GM23338 (cell line): ENCODE measurements around the gene SMIM43. TPM values are rescaled to one million over a fixed set of nuclear protein-coding genes. Genes with fewer than 3 reads are reported as not detected.

Experiments used
- ATAC-seq: fragments of 200-7000 bp; cut with Tn5 transposase; 3 replicates; pipeline ENCODE4 v1.9.1; 2020
- DNase-seq: peaks from one replicate; pipeline ENCODE4 v3.0.0-alpha.2; 2015; ENCODE audit warnings: low spot score
- H2AFZ ChIP-seq: fragments of 200-600 bp; sonication (generic); 2 replicates; pipeline ENCODE4 v1.8.0; 2016; ENCODE audit warnings: antibody characterized with exemption, mild to moderate bottlenecking, moderate library complexity
- H3F3A ChIP-seq: fragments of 200-600 bp; sonication (generic); replicated peaks from 2 replicates; pipeline ENCODE4 v1.8.0; 2017; ENCODE audit warnings: antibody characterized with exemption, mixed run types, low read depth
- H3K27ac ChIP-seq: fragments of 200-600 bp; sonication (generic); 2 replicates; pipeline ENCODE4 v1.6.1; 2016; ENCODE audit warnings: low read depth
- H3K27me3 ChIP-seq: fragments of 200-600 bp; sonication (generic); 2 replicates; pipeline ENCODE4 v1.8.0; 2016; ENCODE audit warnings: mild to moderate bottlenecking, mixed run types, moderate library complexity; ENCODE audit not compliant: insufficient read depth
- H3K36me3 ChIP-seq: fragments of 200-600 bp; sonication (generic); 2 replicates; pipeline ENCODE4 v1.8.0; 2016; ENCODE audit warnings: mild to moderate bottlenecking; ENCODE audit not compliant: insufficient read depth
- H3K4me1 ChIP-seq: fragments of 200-600 bp; sonication (generic); 2 replicates; pipeline ENCODE4 v1.8.0; 2016; ENCODE audit warnings: mild to moderate bottlenecking, moderate library complexity; ENCODE audit not compliant: insufficient read depth
- H3K4me2 ChIP-seq: fragments of 200-600 bp; sonication (generic); 2 replicates; pipeline ENCODE4 v1.7.1; 2017; ENCODE audit warnings: mixed run types
- H3K4me3 ChIP-seq: fragments of 200-600 bp; sonication (generic); 2 replicates; pipeline ENCODE4 v1.6.1; 2016; ENCODE audit warnings: mixed run types
- H3K79me2 ChIP-seq: fragments of 200-600 bp; sonication (generic); replicated peaks from 2 replicates; pipeline ENCODE4 v1.8.0; 2017; ENCODE audit warnings: mild to moderate bottlenecking; ENCODE audit not compliant: insufficient read depth
- H3K9me2 ChIP-seq: fragments of 200-600 bp; sonication (generic); 2 replicates; pipeline ENCODE4 v1.8.0; 2017; ENCODE audit not compliant: insufficient read depth
- H4K20me1 ChIP-seq: fragments of 200-600 bp; sonication (generic); replicated peaks from 2 replicates; pipeline ENCODE4 v1.8.0; 2017; ENCODE audit warnings: mild to moderate bottlenecking; ENCODE audit not compliant: insufficient read depth
- H3K27ac Mint-ChIP-seq: 2 replicates; pipeline ENCODE4 v1.8.0; 2020; ENCODE audit warnings: inconsistent platforms, mild to moderate bottlenecking, moderate library complexity, mixed read lengths
- H3K27me3 Mint-ChIP-seq: 3 replicates; pipeline ENCODE4 v1.8.0; 2022; ENCODE audit warnings: low read depth, mild to moderate bottlenecking, moderate library complexity, mixed read lengths, inconsistent platforms; ENCODE audit not compliant: insufficient read depth, poor library complexity
- H3K36me3 Mint-ChIP-seq: 3 replicates; pipeline ENCODE4 v1.8.0; 2021; ENCODE audit warnings: low read depth, mild to moderate bottlenecking, inconsistent platforms, moderate library complexity, mixed read lengths
- H3K4me1 Mint-ChIP-seq: 3 replicates; pipeline ENCODE4 v1.8.0; 2020; ENCODE audit warnings: mild to moderate bottlenecking, inconsistent platforms, mixed read lengths
- H3K4me3 Mint-ChIP-seq: 3 replicates; pipeline ENCODE4 v1.8.0; 2021; ENCODE audit warnings: moderate library complexity, mild to moderate bottlenecking, inconsistent platforms, mixed read lengths
- H3K9me3 Mint-ChIP-seq: 3 replicates; pipeline ENCODE4 v1.8.0; 2020; ENCODE audit warnings: moderate library complexity, mild to moderate bottlenecking, inconsistent platforms, mixed read lengths
- JUNB ChIP-seq: IDR thresholded peaks from one replicate; pipeline ENCODE4 v1.6.1; 2016; ENCODE audit warnings: antibody characterized with exemption; ENCODE audit not compliant: unreplicated experiment
- STAT1 ChIP-seq: IDR thresholded peaks from one replicate; pipeline ENCODE4 v1.6.1; 2016; ENCODE audit warnings: antibody characterized with exemption; ENCODE audit not compliant: unreplicated experiment
- polyA plus RNA-seq: library from polyadenylated mRNA; unstranded; fragments of >200 nt; fragmentation: Nextera tagmentation; extraction: Ambion mirVana; gene quantifications from 2 replicates; pipeline ENCODE4 v1.2.1, GENCODE V29; 2016
- total RNA-seq: library from RNA; depleted of rRNA; stranded (reverse); fragments of >200 nt; shearing (Covaris generic); gene quantifications from 2 replicates; pipeline ENCODE4 v1.2.3, GENCODE V29; 2014
- TF ChIP-seq, protein P1 (sequence below): IDR thresholded peaks from 2 replicates; pipeline ENCODE4 v1.6.1; 2016; ENCODE audit warnings: antibody characterized with exemption
- TF ChIP-seq, protein P2 (sequence below): fragments of 250-450 bp; sonication (Bioruptor Pico); IDR thresholded peaks from 2 replicates; pipeline ENCODE4 v1.5.0; 2020; ENCODE audit warnings: mild to moderate bottlenecking, moderate library complexity
- TF ChIP-seq, protein P3 (sequence below): IDR thresholded peaks from one replicate; pipeline ENCODE4 v1.6.1; 2018; ENCODE audit warnings: antibody characterized with exemption; ENCODE audit not compliant: unreplicated experiment

Gene SMIM43
- total and polyA plus RNA-seq, 2 experiments from 2014 or later, result 0.26 to 0.56 TPM

DNA sequence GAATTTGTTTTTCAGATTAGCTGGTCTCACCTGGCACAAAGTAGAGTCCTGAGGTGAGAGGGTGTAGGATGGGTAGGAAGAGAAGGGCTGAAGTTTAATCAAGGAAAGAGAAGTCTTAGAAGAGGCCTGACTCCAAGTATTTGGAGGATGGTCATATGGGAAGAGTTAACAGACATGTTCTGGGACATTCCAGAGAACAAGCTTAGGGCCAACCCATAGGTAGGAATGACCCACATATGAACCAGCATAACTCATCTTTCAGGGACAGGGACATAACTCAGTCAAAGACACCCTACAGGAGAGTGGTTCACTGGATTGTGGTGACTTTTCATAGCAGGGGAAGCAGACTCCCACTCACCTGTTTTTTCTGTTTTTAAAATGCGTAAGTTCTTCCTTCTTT, 40.3 kb downstream of the SMIM43 start (continued):
- TF ChIP-seq JUNB (no peak), STAT1 (no peak)
- TF ChIP-seq, protein P1, sequence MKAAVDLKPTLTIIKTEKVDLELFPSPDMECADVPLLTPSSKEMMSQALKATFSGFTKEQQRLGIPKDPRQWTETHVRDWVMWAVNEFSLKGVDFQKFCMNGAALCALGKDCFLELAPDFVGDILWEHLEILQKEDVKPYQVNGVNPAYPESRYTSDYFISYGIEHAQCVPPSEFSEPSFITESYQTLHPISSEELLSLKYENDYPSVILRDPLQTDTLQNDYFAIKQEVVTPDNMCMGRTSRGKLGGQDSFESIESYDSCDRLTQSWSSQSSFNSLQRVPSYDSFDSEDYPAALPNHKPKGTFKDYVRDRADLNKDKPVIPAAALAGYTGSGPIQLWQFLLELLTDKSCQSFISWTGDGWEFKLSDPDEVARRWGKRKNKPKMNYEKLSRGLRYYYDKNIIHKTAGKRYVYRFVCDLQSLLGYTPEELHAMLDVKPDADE, result no peak
- TF ChIP-seq, protein P2, sequence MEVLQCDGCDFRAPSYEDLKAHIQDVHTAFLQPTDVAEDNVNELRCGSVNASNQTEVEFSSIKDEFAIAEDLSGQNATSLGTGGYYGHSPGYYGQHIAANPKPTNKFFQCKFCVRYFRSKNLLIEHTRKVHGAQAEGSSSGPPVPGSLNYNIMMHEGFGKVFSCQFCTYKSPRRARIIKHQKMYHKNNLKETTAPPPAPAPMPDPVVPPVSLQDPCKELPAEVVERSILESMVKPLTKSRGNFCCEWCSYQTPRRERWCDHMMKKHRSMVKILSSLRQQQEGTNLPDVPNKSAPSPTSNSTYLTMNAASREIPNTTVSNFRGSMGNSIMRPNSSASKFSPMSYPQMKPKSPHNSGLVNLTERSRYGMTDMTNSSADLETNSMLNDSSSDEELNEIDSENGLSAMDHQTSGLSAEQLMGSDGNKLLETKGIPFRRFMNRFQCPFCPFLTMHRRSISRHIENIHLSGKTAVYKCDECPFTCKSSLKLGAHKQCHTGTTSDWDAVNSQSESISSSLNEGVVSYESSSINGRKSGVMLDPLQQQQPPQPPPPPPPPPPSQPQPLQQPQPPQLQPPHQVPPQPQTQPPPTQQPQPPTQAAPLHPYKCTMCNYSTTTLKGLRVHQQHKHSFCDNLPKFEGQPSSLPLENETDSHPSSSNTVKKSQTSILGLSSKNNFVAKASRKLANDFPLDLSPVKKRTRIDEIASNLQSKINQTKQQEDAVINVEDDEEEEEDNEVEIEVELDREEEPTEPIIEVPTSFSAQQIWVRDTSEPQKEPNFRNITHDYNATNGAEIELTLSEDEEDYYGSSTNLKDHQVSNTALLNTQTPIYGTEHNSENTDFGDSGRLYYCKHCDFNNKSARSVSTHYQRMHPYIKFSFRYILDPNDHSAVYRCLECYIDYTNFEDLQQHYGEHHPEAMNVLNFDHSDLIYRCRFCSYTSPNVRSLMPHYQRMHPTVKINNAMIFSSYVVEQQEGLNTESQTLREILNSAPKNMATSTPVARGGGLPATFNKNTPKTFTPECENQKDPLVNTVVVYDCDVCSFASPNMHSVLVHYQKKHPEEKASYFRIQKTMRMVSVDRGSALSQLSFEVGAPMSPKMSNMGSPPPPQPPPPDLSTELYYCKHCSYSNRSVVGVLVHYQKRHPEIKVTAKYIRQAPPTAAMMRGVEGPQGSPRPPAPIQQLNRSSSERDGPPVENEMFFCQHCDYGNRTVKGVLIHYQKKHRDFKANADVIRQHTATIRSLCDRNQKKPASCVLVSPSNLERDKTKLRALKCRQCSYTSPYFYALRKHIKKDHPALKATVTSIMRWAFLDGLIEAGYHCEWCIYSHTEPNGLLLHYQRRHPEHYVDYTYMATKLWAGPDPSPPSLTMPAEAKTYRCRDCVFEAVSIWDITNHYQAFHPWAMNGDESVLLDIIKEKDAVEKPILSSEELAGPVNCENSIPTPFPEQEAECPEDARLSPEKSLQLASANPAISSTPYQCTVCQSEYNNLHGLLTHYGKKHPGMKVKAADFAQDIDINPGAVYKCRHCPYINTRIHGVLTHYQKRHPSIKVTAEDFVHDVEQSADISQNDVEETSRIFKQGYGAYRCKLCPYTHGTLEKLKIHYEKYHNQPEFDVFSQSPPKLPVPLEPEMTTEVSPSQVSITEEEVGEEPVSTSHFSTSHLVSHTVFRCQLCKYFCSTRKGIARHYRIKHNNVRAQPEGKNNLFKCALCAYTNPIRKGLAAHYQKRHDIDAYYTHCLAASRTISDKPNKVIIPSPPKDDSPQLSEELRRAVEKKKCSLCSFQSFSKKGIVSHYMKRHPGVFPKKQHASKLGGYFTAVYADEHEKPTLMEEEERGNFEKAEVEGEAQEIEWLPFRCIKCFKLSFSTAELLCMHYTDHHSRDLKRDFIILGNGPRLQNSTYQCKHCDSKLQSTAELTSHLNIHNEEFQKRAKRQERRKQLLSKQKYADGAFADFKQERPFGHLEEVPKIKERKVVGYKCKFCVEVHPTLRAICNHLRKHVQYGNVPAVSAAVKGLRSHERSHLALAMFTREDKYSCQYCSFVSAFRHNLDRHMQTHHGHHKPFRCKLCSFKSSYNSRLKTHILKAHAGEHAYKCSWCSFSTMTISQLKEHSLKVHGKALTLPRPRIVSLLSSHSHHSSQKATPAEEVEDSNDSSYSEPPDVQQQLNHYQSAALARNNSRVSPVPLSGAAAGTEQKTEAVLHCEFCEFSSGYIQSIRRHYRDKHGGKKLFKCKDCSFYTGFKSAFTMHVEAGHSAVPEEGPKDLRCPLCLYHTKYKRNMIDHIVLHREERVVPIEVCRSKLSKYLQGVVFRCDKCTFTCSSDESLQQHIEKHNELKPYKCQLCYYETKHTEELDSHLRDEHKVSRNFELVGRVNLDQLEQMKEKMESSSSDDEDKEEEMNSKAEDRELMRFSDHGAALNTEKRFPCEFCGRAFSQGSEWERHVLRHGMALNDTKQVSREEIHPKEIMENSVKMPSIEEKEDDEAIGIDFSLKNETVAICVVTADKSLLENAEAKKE (CRISPR knock-in tag), result no peak

DNA sequence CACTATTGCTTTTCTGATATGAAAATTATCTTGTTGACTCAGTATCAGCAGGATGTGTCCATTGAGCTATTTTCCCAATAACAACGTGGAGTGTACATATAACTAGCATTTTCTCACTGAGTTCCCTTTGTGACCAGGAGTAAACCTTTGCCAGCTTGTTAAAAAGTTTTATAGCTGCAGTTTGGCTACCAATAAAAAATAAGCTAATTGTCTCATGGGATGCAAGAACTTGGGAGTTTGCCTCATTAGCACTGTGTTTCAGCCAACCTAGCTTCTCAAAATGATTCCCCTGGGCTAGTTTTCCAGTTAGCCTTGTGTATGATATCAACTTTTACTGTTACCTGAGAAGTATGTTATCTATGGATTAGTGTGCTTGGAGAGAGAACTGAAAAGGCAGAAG, 43.3 kb downstream of the SMIM43 start:
- TF ChIP-seq, protein P1, result no peak
- TF ChIP-seq, protein P3, sequence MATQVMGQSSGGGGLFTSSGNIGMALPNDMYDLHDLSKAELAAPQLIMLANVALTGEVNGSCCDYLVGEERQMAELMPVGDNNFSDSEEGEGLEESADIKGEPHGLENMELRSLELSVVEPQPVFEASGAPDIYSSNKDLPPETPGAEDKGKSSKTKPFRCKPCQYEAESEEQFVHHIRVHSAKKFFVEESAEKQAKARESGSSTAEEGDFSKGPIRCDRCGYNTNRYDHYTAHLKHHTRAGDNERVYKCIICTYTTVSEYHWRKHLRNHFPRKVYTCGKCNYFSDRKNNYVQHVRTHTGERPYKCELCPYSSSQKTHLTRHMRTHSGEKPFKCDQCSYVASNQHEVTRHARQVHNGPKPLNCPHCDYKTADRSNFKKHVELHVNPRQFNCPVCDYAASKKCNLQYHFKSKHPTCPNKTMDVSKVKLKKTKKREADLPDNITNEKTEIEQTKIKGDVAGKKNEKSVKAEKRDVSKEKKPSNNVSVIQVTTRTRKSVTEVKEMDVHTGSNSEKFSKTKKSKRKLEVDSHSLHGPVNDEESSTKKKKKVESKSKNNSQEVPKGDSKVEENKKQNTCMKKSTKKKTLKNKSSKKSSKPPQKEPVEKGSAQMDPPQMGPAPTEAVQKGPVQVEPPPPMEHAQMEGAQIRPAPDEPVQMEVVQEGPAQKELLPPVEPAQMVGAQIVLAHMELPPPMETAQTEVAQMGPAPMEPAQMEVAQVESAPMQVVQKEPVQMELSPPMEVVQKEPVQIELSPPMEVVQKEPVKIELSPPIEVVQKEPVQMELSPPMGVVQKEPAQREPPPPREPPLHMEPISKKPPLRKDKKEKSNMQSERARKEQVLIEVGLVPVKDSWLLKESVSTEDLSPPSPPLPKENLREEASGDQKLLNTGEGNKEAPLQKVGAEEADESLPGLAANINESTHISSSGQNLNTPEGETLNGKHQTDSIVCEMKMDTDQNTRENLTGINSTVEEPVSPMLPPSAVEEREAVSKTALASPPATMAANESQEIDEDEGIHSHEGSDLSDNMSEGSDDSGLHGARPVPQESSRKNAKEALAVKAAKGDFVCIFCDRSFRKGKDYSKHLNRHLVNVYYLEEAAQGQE, result no peak
- no peak for TF ChIP-seq STAT1
- no peaks in the 10 kb centered on the region for H4K20me1 ChIP-seq
- no peaks in the 10 kb centered on the region for H3K9me2 ChIP-seq
- H3K4me2 ChIP-seq, result no peak overlapping the region
- no peaks in the 10 kb centered on the region for H3F3A ChIP-seq
- H3K4me1 ChIP-seq, result 0 out of 2 replicates have a peak, but pooled peaks cover 3% of the 10 kb centered on the region
- H3K4me3 Mint-ChIP-seq, result no peak overlapping the region
- H3K79me2 ChIP-seq, result no peaks in the 10 kb centered on the region
- no peak for ATAC-seq
- no peaks in the 10 kb centered on the region for H3K9me3 Mint-ChIP-seq
- no peak overlapping the region for H3K27ac Mint-ChIP-seq
- peaks cover 2% of the 10 kb centered on the region for H3K27me3 Mint-ChIP-seq
- H3K4me3 ChIP-seq, result no peak overlapping the region
- DNase-seq, result no peak
- no peaks in the 10 kb centered on the region for H3K36me3 Mint-ChIP-seq
- H3K4me1 Mint-ChIP-seq, result peaks cover 5% of the 10 kb centered on the region; the same call in 2 of the 3 replicates
- H2AFZ ChIP-seq, result no peak overlapping the region
- no peak overlapping the region for H3K27ac ChIP-seq
- no peaks in the 10 kb centered on the region for H3K36me3 ChIP-seq
- H3K27me3 ChIP-seq, result no peaks in the 10 kb centered on the region
